Subcutaneous abdominal adipose tissue (tissue), 5 donors: Measurements from ENCODE around the gene CTNNA3.

Experiments
- H3K27ac ChIP-seq: one replicate; pipeline ENCODE4 v1.7.0; 2013; ENCODE audit warnings: low read depth, mild to moderate bottlenecking, inconsistent platforms, low read length, moderate library complexity
- H3K27me3 ChIP-seq, 5 donors: one replicate each; pipeline ENCODE4 v1.7.0; 2013; ENCODE audit warnings: low read length in 5 of 5, inconsistent platforms in 1 of 5; ENCODE audit not compliant: control insufficient read depth in 5 of 5, insufficient read depth in 4 of 5
- H3K36me3 ChIP-seq, 5 donors: one replicate each; pipeline ENCODE4 v1.7.0; 2013; ENCODE audit warnings: low read length in 5 of 5; ENCODE audit not compliant: control insufficient read depth in 5 of 5, insufficient read depth in 5 of 5
- H3K4me1 ChIP-seq, 5 donors: one replicate each; pipeline ENCODE4 v1.7.0; 2013; ENCODE audit warnings: low read length in 5 of 5, mild to moderate bottlenecking in 3 of 5, moderate library complexity in 1 of 5; ENCODE audit not compliant: control insufficient read depth in 5 of 5, insufficient read depth in 5 of 5
- H3K4me3 ChIP-seq, 5 donors: one replicate each; pipeline ENCODE4 v1.7.0; 2013; ENCODE audit warnings: low read length in 5 of 5, low read depth in 1 of 5
- H3K9ac ChIP-seq, 5 donors: one replicate each; pipeline ENCODE4 v1.7.0; 2013; ENCODE audit warnings: low read length in 5 of 5, mild to moderate bottlenecking in 4 of 5, moderate library complexity in 3 of 5
- H3K9me3 ChIP-seq, 5 donors: one replicate each; pipeline ENCODE4 v1.7.0; 2013; ENCODE audit warnings: low read length in 5 of 5; ENCODE audit not compliant: control insufficient read depth in 5 of 5
- donor health status: healthy.
- donor health status: healthy.
- donor health status: healthy.
- donor health status: healthy.
- donor health status: healthy.

CTNNA3 gene

DNA sequence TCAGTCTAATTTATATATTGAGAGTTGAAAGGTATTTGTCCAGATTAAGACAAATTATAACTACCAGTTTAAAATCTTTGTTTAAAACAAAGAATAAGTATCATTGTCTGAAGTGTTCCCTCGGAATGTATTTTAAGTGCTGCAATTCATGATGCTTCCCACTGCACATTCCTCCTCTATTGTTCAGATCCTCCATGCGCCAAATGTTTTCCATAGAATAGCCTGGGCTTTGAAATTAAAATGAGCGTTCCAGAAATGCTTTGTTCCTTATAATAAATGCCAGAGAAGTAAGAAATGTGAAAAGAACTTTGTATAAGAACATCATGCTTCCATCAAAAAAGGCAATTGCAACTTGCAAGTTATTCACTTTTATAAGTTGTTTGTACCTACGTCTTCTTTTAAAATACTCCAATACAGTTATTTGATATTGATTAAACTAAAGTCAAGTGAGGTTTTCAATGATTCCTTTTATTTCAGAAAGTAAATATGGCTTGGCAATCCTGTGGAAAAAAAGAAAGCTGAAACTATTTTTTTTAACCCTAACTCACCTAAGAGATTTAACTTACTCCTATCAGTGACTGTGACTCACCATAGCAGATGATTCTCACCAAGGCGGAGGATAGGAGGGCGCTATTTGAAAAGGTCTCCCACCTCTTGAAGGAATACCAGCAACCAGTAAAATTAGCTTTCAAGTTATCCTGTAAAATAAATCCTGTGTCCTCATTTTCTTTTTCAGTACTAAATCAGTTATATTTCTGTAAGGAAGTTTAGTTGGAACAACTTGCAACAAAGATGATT is 85.8 kb downstream of the CTNNA3 start:
- no peaks in the 10 kb centered on the region for H3K4me1 ChIP-seq
- H3K9ac ChIP-seq: no peak overlapping the region
- H3K4me3 ChIP-seq: no peak overlapping the region
- H3K9me3 ChIP-seq: no peaks in the 10 kb centered on the region
- no peaks in the 10 kb centered on the region for H3K36me3 ChIP-seq
- H3K27ac ChIP-seq: no peak overlapping the region
- H3K27me3 ChIP-seq: no peaks in the 10 kb centered on the region

DNA sequence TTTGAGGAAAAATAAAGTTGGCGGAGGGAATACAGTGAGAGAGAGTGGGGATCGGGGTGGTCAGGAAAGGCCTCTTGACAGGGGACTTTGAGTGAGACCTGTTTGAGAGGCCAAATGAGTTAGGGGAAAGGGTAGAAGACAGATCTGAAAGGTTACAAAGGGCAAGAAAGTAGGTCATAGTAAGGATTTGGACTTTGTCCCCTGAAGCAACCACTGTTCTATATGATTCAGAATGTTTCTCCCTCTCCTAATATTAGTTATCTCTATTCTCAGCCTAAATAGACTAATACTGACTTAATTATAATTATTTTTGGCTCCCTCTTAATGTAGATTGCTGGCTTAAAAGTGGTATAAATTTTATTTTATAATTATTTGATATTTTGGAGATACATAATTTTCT is 88.0 kb downstream of the CTNNA3 start:
- Histone ChIP-seq H3K4me1 (no peaks in the 10 kb centered on the region), H3K27me3 (no peaks in the 10 kb centered on the region), H3K9me3 (peaks cover 0 to 2% (median 0%) of the 10 kb centered on the region in 5 donors), H3K27ac (no peak overlapping the region), H3K4me3 (no peak overlapping the region), H3K36me3 (no peaks in the 10 kb centered on the region), H3K9ac (no peak overlapping the region)

DNA sequence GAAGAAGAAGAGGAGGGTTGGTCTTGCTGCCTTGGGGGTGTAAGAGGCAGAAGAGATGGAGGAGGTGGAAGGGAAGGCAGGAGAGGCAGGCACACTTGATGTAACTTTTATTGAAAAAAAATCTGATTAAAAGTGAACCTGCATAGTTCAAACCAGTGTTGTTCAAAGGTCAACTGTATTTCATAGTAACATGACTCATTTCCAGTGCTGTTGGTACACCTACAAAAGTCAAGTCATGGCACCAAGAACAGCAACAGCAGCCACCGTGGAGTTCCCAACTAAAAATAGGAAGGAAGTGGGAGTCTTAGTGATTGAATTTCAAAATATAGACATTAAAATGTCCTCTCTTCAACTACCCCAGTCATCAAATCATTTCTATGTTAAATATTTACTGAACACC is 88.5 kb downstream of the CTNNA3 start:
- no peaks in the 10 kb centered on the region for H3K27me3 ChIP-seq
- no peaks in the 10 kb centered on the region for H3K36me3 ChIP-seq
- H3K4me1 ChIP-seq: no peaks in the 10 kb centered on the region
- no peak overlapping the region for H3K4me3 ChIP-seq
- no peak overlapping the region for H3K27ac ChIP-seq
- H3K9me3 ChIP-seq: peaks cover 0 to 2% (median 0%) of the 10 kb centered on the region in 5 donors
- no peak overlapping the region for H3K9ac ChIP-seq

DNA sequence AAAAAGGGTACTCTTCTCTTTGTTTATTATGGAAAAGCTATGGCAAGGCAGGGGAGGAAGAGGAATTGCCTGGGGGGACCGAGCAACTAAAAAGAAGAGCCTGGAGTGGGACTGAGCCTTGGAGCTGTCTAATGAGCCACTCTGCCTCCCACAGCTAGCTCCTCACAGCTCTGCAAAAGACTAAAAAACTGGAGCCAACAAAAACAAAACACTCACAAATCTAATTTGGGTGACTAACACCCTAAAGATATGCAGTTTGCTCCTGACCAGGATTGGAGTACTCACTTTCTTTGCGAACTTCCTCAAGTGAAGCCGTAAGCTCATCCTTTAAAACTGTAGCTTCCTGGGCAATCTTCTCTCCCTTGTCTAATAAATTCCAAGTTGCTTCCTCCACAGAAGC is 89.4 kb downstream of the CTNNA3 start:
- Histone ChIP-seq H3K27me3 (no peaks in the 10 kb centered on the region), H3K9ac (no peak overlapping the region), H3K36me3 (no peaks in the 10 kb centered on the region), H3K4me1 (no peaks in the 10 kb centered on the region), H3K9me3 (peaks cover 0 to 2% (median 0%) of the 10 kb centered on the region in 5 donors), H3K4me3 (no peak overlapping the region), H3K27ac (no peak overlapping the region)

DNA sequence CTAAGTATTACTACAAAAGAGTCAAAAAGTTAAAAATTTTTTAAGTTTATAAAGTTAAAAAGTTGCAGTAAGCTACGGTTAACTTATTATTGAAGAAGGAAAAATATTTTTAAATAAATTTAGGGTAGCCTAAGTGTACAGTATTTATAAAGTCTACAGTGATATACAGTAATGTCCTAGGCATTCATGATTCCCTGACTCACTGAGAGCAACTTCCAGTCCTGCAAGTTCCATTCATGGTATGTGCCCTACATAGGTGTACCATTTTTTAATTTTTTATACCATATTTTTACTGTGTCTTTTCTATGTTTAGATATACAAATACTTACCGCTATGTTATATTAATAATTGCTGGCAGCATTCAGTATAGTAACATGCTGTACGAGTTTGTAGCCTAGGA is 92.3 kb downstream of the CTNNA3 start:
- no peak overlapping the region for H3K9ac ChIP-seq
- no peak overlapping the region for H3K27ac ChIP-seq
- no peaks in the 10 kb centered on the region for H3K36me3 ChIP-seq
- no peak overlapping the region for H3K4me3 ChIP-seq
- H3K9me3 ChIP-seq: peaks cover 0 to 2% (median 0%) of the 10 kb centered on the region in 5 donors
- H3K27me3 ChIP-seq: no peaks in the 10 kb centered on the region
- H3K4me1 ChIP-seq: no peaks in the 10 kb centered on the region

DNA sequence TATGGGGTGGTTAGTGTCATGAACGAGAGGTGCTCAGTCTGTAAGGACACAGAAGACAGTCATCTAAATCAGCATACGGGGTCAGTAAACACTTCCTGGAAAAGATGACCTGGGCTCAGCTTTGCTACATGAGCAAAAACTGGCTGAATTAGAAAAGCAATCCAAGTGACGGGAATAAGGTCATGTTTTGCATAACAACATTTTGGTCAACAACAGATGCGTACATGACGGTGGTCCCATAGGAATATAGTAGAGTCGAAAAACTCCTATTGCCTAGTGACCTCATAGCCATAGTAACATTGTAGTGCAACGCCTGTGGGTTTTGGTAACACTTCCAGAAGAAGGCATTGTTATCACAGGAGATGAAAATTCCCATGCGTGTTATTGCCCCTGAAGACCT is 92.9 kb downstream of the CTNNA3 start:
- no peak overlapping the region for H3K9ac ChIP-seq
- H3K27ac ChIP-seq: no peak overlapping the region
- peaks cover 0 to 2% (median 0%) of the 10 kb centered on the region in 5 donors for H3K9me3 ChIP-seq
- H3K4me1 ChIP-seq: no peaks in the 10 kb centered on the region
- no peaks in the 10 kb centered on the region for H3K36me3 ChIP-seq
- no peaks in the 10 kb centered on the region for H3K27me3 ChIP-seq
- no peak overlapping the region for H3K4me3 ChIP-seq

DNA sequence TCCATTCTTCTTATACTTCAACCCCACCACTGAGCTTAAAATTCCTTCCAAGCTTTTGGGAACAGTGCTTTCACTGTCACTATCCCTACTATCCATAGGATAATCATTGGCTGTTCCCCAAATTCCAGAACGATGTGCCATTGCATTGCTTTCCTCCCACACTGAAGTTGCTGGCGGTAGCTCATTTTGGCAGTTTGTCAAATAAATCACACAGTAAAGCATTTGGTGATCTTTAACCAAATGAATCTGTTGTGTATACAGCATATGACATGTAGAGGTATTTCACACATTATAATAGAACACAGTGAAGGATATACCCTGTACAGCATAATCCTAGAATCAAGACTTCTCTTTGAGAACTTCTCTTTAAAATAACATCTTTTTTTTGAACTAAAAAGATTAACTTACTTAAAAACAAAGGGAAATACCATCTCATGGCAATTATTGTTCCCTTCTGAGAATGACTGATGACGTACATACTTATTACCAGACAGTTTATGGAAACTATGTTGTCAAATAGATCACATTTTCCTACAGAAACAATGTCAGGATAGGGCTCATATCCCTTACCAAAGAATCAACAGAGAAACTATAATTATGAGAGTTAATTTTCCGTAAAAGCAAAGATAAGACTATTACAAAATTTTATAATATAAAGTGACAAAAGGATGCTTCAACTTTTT is 93.6 kb downstream of the CTNNA3 start:
- no peaks in the 10 kb centered on the region for H3K4me1 ChIP-seq
- H3K4me3 ChIP-seq: no peak overlapping the region
- no peak overlapping the region for H3K9ac ChIP-seq
- peaks cover 0 to 5% (median 0%) of the 10 kb centered on the region in 5 donors for H3K9me3 ChIP-seq
- H3K27ac ChIP-seq: no peak overlapping the region
- no peaks in the 10 kb centered on the region for H3K36me3 ChIP-seq
- H3K27me3 ChIP-seq: no peaks in the 10 kb centered on the region

DNA sequence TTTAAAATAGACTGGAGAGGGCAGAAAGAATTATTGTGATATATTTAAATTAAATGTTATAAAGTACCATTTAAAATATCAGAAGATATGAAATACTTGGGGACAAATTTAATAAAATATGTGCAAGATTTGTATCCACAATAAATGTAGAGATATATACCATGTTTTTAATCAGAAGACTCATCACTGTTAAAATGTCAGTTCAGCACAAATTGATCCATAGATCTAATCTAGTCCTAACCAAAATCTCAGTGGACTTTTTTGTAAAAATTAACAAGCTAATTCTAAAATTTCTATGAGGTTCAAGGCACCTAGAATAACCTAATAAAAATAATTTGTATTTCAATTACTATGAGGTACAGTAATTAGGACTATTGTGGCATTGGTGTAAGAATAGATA is 96.4 kb downstream of the CTNNA3 start:
- Histone ChIP-seq H3K4me3 (no peak overlapping the region), H3K4me1 (no peaks in the 10 kb centered on the region), H3K36me3 (no peaks in the 10 kb centered on the region), H3K9ac (no peak overlapping the region), H3K9me3 (peaks cover 0 to 6% (median 3%) of the 10 kb centered on the region in 5 donors), H3K27ac (no peak overlapping the region), H3K27me3 (no peaks in the 10 kb centered on the region)

DNA sequence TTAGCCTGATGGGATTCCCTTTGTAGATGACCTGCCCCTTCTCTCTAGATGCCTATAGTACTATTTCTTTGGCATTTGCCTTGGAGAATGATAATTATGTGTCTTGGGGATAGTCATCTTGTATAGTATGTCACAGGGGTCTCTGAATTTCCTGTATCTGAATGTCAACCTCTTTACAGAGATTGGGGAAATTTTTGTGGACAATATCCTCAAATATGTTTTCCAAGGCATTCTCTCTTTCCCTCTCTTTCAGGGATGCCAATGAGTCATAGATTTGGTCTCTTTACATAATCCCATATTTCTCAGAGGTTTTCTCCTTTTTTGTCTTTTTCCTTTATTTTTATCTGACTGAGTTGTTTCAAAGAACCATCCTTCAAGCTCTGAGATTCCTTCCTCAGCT is 99.4 kb downstream of the CTNNA3 start:
- peaks cover 3 to 6% (median 3%) of the 10 kb centered on the region in 5 donors for H3K9me3 ChIP-seq
- no peaks in the 10 kb centered on the region for H3K4me1 ChIP-seq
- H3K9ac ChIP-seq: no peak overlapping the region
- no peak overlapping the region for H3K4me3 ChIP-seq
- no peaks in the 10 kb centered on the region for H3K36me3 ChIP-seq
- no peak overlapping the region for H3K27ac ChIP-seq
- H3K27me3 ChIP-seq: no peaks in the 10 kb centered on the region

DNA sequence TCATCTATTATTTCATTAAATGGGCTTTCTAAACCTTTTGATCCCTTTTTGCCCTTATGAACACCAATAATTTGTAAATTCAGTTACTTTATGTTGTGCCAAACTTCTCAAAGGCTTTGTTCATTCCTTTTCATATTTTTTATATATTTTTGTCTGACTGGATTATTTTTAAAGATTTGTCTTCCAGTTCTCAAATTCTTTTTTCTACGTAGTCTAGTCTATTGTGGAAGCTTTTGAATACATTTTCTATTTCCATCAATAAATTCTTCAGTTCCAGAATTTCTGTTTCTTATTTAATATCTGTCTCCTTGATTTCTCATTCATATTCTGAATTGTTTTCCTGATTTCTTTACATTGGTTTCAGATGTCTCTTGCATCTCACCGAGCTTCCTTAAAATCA is 108.2 kb downstream of the CTNNA3 start:
- Histone ChIP-seq H3K9me3 (peaks cover 6 to 19% (median 16%) of the 10 kb centered on the region in 5 donors), H3K27ac (no peak overlapping the region), H3K4me3 (no peak overlapping the region), H3K9ac (no peak overlapping the region), H3K27me3 (no peaks in the 10 kb centered on the region), H3K4me1 (no peaks in the 10 kb centered on the region), H3K36me3 (no peaks in the 10 kb centered on the region)
